ENCODE measurements around the gene RNASEH1. TPM values are rescaled to one million over a fixed set of nuclear protein-coding genes. Genes with fewer than 3 reads are reported as not detected.

Gene RNASEH1
- total RNA-seq, 1 donor from 2014 or later, result 35.5 TPM

- Histone ChIP-seq H3K27me3 (ENCODE audit: insufficient read depth, low read length) (no peaks in the 10 kb centered on the region), H3K9ac (ENCODE audit: low read length) (no peak overlapping the region), H3K36me3 (ENCODE audit: insufficient read depth, low read length) (no peaks in the 10 kb centered on the region), H3K79me2 (ENCODE audit: insufficient read depth, low read length) (no peaks in the 10 kb centered on the region), H3K4me1 (ENCODE audit: insufficient read depth, low read length) (no peaks in the 10 kb centered on the region), H2AFZ (ENCODE audit: low read depth, low read length) (no peak overlapping the region), H3K27ac (ENCODE audit: low read depth, low read length) (no peak overlapping the region), H3K9me3 (ENCODE audit: insufficient read depth, low read depth, low read length) (no peaks in the 10 kb centered on the region), H3K4me2 (ENCODE audit: low read length) (no peak overlapping the region), H4K20me1 (ENCODE audit: insufficient read depth, low read length) (no peaks in the 10 kb centered on the region), H3K4me3 (ENCODE audit: insufficient read depth, low read depth, low read length) (no peak overlapping the region)
- Mint-ChIP-seq H3K4me3 (ENCODE audit: unreplicated experiment) (no peak overlapping the region), H3K9me3 (ENCODE audit: unreplicated experiment) (no peaks in the 10 kb centered on the region), H3K4me1 (ENCODE audit: low read depth, unreplicated experiment) (no peaks in the 10 kb centered on the region), H3K27me3 (ENCODE audit: low read depth, unreplicated experiment) (peaks cover 16% of the 10 kb centered on the region), H3K27ac (ENCODE audit: unreplicated experiment) (no peak overlapping the region), H3K36me3 (ENCODE audit: low read depth, unreplicated experiment) (peaks cover 4% of the 10 kb centered on the region)
- TF ChIP-seq EZH2 (IDR thresholded peaks at IDR 0.05; ENCODE audit: insufficient read depth, low read length), result no peak
- no peak for TF ChIP-seq CTCF (IDR thresholded peaks at IDR 0.05; ENCODE audit: insufficient read depth, low read depth, low read length)
- no peak for FAIRE-seq
- no peak for DNase-seq (ENCODE audit: low read depth)
These were observed 40.2 kb upstream of the RNASEH1 start for GRCh38 chr2:3598197-3598910.

GRCh38 chr2:3597567-3597966 lies 39.4 kb upstream of the RNASEH1 start:
- Histone ChIP-seq H4K20me1 (ENCODE audit: insufficient read depth, low read length) (no peaks in the 10 kb centered on the region), H3K4me1 (ENCODE audit: insufficient read depth, low read length) (no peaks in the 10 kb centered on the region), H3K36me3 (ENCODE audit: insufficient read depth, low read length) (no peaks in the 10 kb centered on the region), H3K4me3 (ENCODE audit: insufficient read depth, low read depth, low read length) (no peak overlapping the region), H3K27ac (ENCODE audit: low read depth, low read length) (no peak overlapping the region), H2AFZ (ENCODE audit: low read depth, low read length) (no peak overlapping the region), H3K4me2 (ENCODE audit: low read length) (no peak overlapping the region), H3K79me2 (ENCODE audit: insufficient read depth, low read length) (no peaks in the 10 kb centered on the region), H3K27me3 (ENCODE audit: insufficient read depth, low read length) (no peaks in the 10 kb centered on the region), H3K9me3 (ENCODE audit: insufficient read depth, low read depth, low read length) (no peaks in the 10 kb centered on the region), H3K9ac (ENCODE audit: low read length) (no peak overlapping the region)
- TF ChIP-seq CTCF (IDR thresholded peaks at IDR 0.05; ENCODE audit: insufficient read depth, low read depth, low read length) (no peak), EZH2 (IDR thresholded peaks at IDR 0.05; ENCODE audit: insufficient read depth, low read length) (no peak)
- Mint-ChIP-seq H3K27me3 (ENCODE audit: low read depth, unreplicated experiment) (peaks cover 12% of the 10 kb centered on the region), H3K9me3 (ENCODE audit: unreplicated experiment) (no peaks in the 10 kb centered on the region), H3K36me3 (ENCODE audit: low read depth, unreplicated experiment) (peaks cover 4% of the 10 kb centered on the region), H3K4me1 (ENCODE audit: low read depth, unreplicated experiment) (no peaks in the 10 kb centered on the region), H3K27ac (ENCODE audit: unreplicated experiment) (no peak overlapping the region), H3K4me3 (ENCODE audit: unreplicated experiment) (no peak overlapping the region)
- DNase-seq (ENCODE audit: low read depth), result no peak
- no peak for FAIRE-seq

- Mint-ChIP-seq H3K9me3 (ENCODE audit: unreplicated experiment) (no peaks in the 10 kb centered on the region), H3K4me3 (ENCODE audit: unreplicated experiment) (no peak overlapping the region), H3K36me3 (ENCODE audit: low read depth, unreplicated experiment) (peaks cover 4% of the 10 kb centered on the region), H3K27ac (ENCODE audit: unreplicated experiment) (no peak overlapping the region), H3K4me1 (ENCODE audit: low read depth, unreplicated experiment) (no peaks in the 10 kb centered on the region), H3K27me3 (ENCODE audit: low read depth, unreplicated experiment) (peaks cover 9% of the 10 kb centered on the region)
- Histone ChIP-seq H3K79me2 (ENCODE audit: insufficient read depth, low read length) (no peaks in the 10 kb centered on the region), H2AFZ (ENCODE audit: low read depth, low read length) (no peak overlapping the region), H3K4me2 (ENCODE audit: low read length) (no peak overlapping the region), H3K9ac (ENCODE audit: low read length) (no peak overlapping the region), H3K4me1 (ENCODE audit: insufficient read depth, low read length) (no peaks in the 10 kb centered on the region), H3K27me3 (ENCODE audit: insufficient read depth, low read length) (no peaks in the 10 kb centered on the region), H3K9me3 (ENCODE audit: insufficient read depth, low read depth, low read length) (no peaks in the 10 kb centered on the region), H3K27ac (ENCODE audit: low read depth, low read length) (no peak overlapping the region), H4K20me1 (ENCODE audit: insufficient read depth, low read length) (no peaks in the 10 kb centered on the region), H3K36me3 (ENCODE audit: insufficient read depth, low read length) (no peaks in the 10 kb centered on the region), H3K4me3 (ENCODE audit: insufficient read depth, low read depth, low read length) (no peak overlapping the region)
- no peak for TF ChIP-seq EZH2 (IDR thresholded peaks at IDR 0.05; ENCODE audit: insufficient read depth, low read length)
- no peak for TF ChIP-seq CTCF (IDR thresholded peaks at IDR 0.05; ENCODE audit: insufficient read depth, low read depth, low read length)
- DNase-seq (ENCODE audit: low read depth), result no peak
- no peak for FAIRE-seq
These were observed 38.8 kb upstream of the RNASEH1 start for GRCh38 chr2:3596901-3597417.
